Caco-2 (cell line): ENCODE results near the gene RGS6. TPM values are rescaled to one million over a fixed set of nuclear protein-coding genes. Genes with fewer than 3 reads are reported as not detected.

Source experiments
- BruUV-seq: library from RNA; stranded (reverse); fragments of 400-500 nt; replicated peaks from 2 replicates; lab custom pipeline; 2021; lab: Mats Ljungman, UMichigan
- CTCF ChIA-PET: fragments of 300-600 bp; sonication (Branson Sonifier 250); formaldehyde crosslinking; loops from one replicate; lab custom pipeline; 2022; ENCODE audit warnings: antibody characterized with exemption; lab: Charles Lee
- POLR2A ChIA-PET: fragments of 300-600 bp; sonication (Branson Sonifier 250); formaldehyde crosslinking; loops from one replicate; lab custom pipeline; 2022; ENCODE audit warnings: antibody characterized with exemption; lab: Charles Lee
- DNase-seq, 2 experiments: peaks; one replicate each; pipeline versions ENCODE4 v3.0.0 to v3.0.0-alpha.2; 2020 to 2022
- H3K27me3 ChIP-seq: replicated peaks from 2 replicates; pipeline ENCODE4 v1.6.0; 2011; ENCODE audit warnings: low read length; ENCODE audit not compliant: control insufficient read depth, insufficient read depth
- H3K36me3 ChIP-seq: 2 replicates; pipeline ENCODE4 v1.5.1; 2011; ENCODE audit warnings: low read length; ENCODE audit not compliant: control insufficient read depth, insufficient read depth
- H3K4me1 ChIP-seq: fragments of 250-450 bp; sonication (Bioruptor Pico); 2 replicates; pipeline ENCODE4 v1.5.1; 2020; ENCODE audit warnings: mild to moderate bottlenecking
- H3K4me3 ChIP-seq: 2 replicates; pipeline ENCODE4 v1.5.1; 2011; ENCODE audit warnings: low read depth, mild to moderate bottlenecking, control low read depth, low read length
- H3K9me3 ChIP-seq: fragments of 250-450 bp; sonication (Bioruptor Pico); 2 replicates; pipeline ENCODE4 v1.5.1; 2020; ENCODE audit warnings: mild to moderate bottlenecking, moderate library complexity
- H3K27ac Mint-ChIP-seq: one replicate; pipeline ENCODE4 v1.8.0; 2022; ENCODE audit warnings: mixed read lengths; ENCODE audit not compliant: unreplicated experiment
- H3K27me3 Mint-ChIP-seq: one replicate; pipeline ENCODE4 v1.8.0; 2022; ENCODE audit warnings: mixed read lengths; ENCODE audit not compliant: insufficient read depth, unreplicated experiment
- H3K36me3 Mint-ChIP-seq: one replicate; pipeline ENCODE4 v1.8.0; 2022; ENCODE audit warnings: mild to moderate bottlenecking, mixed read lengths; ENCODE audit not compliant: insufficient read depth, unreplicated experiment
- H3K4me1 Mint-ChIP-seq: one replicate; pipeline ENCODE4 v1.8.0; 2022; ENCODE audit warnings: low read depth, mixed read lengths; ENCODE audit not compliant: unreplicated experiment
- H3K4me3 Mint-ChIP-seq: one replicate; pipeline ENCODE4 v1.8.0; 2022; ENCODE audit warnings: mild to moderate bottlenecking, moderate library complexity, mixed read lengths; ENCODE audit not compliant: unreplicated experiment
- H3K9me3 Mint-ChIP-seq: one replicate; pipeline ENCODE4 v1.8.0; 2022; ENCODE audit warnings: mixed read lengths; ENCODE audit not compliant: unreplicated experiment
- CTCF ChIP-seq, 2 experiments: fragments of 200-600 bp in 1 of 2; IDR thresholded peaks; 1 replicate in 1 of 2; 2 replicates in 1 of 2; pipeline versions ENCODE4 v1.5.1 to v1.8.0; 2011 to 2022; ENCODE audit warnings: antibody characterized with exemption in 1 of 2, control low read depth in 1 of 2, inconsistent platforms in 1 of 2, low read depth in 1 of 2, low read length in 1 of 2, mild to moderate bottlenecking in 1 of 2, moderate library complexity in 1 of 2; ENCODE audit not compliant: insufficient read depth in 1 of 2, severe bottlenecking in 1 of 2, unreplicated experiment in 1 of 2
- intact Hi-C: fragments of 100-400 bp; cut with micrococcal nuclease; formaldehyde crosslinking; loops from one replicate; pipeline ENCODE4 v1.10.0; 2022; ENCODE audit not compliant: unreplicated experiment
- total RNA-seq: library from RNA; stranded (reverse); gene quantifications from 2 replicates; pipeline ENCODE4 v1.2.3, GENCODE V29; 2022

RGS6 gene
- total RNA-seq, 1 experiment from 2014 or later: not detected

DNA sequence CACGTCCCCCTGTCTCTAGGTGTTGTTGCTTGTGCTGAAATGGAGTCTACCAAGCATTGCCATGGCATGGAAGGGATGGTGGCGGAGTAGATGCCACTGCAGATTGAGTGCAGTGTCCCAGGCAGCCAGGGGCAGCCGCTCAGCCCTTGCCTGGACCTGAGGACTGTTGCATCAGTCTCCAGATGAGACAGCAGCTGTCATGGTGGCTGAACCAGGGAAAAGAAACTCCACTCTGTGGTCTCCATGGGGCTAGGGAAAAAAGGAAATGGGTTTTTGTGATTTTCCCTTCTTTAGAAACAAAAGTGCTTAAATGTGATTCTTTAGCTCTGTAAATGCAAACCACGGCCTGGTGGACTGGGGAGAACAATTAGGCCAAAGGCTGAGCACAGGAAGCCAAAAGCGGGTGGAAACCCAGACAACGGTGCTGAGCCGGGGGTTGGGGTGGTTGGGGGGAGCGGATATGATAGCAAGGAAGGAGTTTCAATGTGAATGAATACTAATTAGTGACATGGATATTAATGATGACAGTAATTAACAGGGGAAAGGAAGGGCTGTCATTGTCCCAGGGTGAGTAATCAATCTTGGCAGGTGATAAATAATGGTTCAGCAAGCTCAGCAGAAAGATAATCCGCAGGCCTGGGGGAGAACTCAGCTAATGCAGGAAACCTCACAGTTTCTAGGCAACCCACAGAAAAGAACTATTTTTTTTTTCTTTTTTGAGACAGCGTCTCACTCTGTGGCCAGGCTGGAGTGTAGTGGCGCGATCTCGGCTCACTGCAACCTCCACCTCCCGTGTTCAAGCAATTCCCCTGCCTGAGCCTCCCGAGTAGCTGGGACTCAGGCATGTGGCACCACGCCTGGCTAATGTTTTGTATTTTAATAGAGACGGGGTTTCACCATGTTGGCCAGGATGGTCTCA, 519.1 kb downstream of the RGS6 start:
- TF ChIP-seq CTCF (IDR thresholded peaks at IDR 0.05; ENCODE audit: insufficient read depth in 1 of 2, low read depth in 1 of 2, low read length in 1 of 2, severe bottlenecking in 1 of 2, unreplicated experiment in 1 of 2): no peak
- no peak overlapping the region for H3K4me3 ChIP-seq
- no peaks in the 10 kb centered on the region for H3K9me3 Mint-ChIP-seq
- CTCF ChIA-PET: no interaction called here
- intact Hi-C loops: no loop called here
- no peaks in the 10 kb centered on the region for H3K9me3 ChIP-seq
- H3K27me3 ChIP-seq: no peaks in the 10 kb centered on the region
- no peaks in the 10 kb centered on the region for H3K27me3 Mint-ChIP-seq
- no peak overlapping the region for H3K4me3 Mint-ChIP-seq
- POLR2A ChIA-PET: no interaction called here
- no peak for DNase-seq
- no TSS peak for BruUV-seq
- no peaks in the 10 kb centered on the region for H3K4me1 Mint-ChIP-seq
- no peak overlapping the region for H3K27ac Mint-ChIP-seq
- H3K36me3 ChIP-seq: no peaks in the 10 kb centered on the region
- 0 out of 2 replicates have a peak, but pooled peaks cover 8% of the 10 kb centered on the region for H3K4me1 ChIP-seq
- no peaks in the 10 kb centered on the region for H3K36me3 Mint-ChIP-seq

GRCh38 chr14:72452774-72453173, 520.5 kb downstream of the RGS6 start:
- H3K27me3 Mint-ChIP-seq: no peaks in the 10 kb centered on the region
- H3K9me3 Mint-ChIP-seq: no peaks in the 10 kb centered on the region
- intact Hi-C loops: no loop called here
- no peaks in the 10 kb centered on the region for H3K36me3 Mint-ChIP-seq
- BruUV-seq: no TSS peak
- H3K36me3 ChIP-seq: no peaks in the 10 kb centered on the region
- H3K4me1 Mint-ChIP-seq: no peaks in the 10 kb centered on the region
- TF ChIP-seq CTCF (IDR thresholded peaks at IDR 0.05; ENCODE audit: insufficient read depth in 1 of 2, low read depth in 1 of 2, low read length in 1 of 2, severe bottlenecking in 1 of 2, unreplicated experiment in 1 of 2): no peak
- H3K4me3 ChIP-seq: no peak overlapping the region
- 0 out of 2 replicates have a peak, but pooled peaks cover 8% of the 10 kb centered on the region for H3K4me1 ChIP-seq
- DNase-seq: no peak
- H3K4me3 Mint-ChIP-seq: no peak overlapping the region
- H3K9me3 ChIP-seq: no peaks in the 10 kb centered on the region
- CTCF ChIA-PET: no interaction called here
- POLR2A ChIA-PET: no interaction called here
- H3K27me3 ChIP-seq: no peaks in the 10 kb centered on the region
- H3K27ac Mint-ChIP-seq: no peak overlapping the region

GRCh38 chr14:72454388-72455160, 522.3 kb downstream of the RGS6 start:
- no peaks in the 10 kb centered on the region for H3K27me3 Mint-ChIP-seq
- no peaks in the 10 kb centered on the region for H3K4me1 Mint-ChIP-seq
- DNase-seq: peak in 1 of 2 experiments; percentile 20
- no peak for TF ChIP-seq CTCF (IDR thresholded peaks at IDR 0.05; ENCODE audit: insufficient read depth in 1 of 2, low read depth in 1 of 2, low read length in 1 of 2, severe bottlenecking in 1 of 2, unreplicated experiment in 1 of 2)
- BruUV-seq: no TSS peak
- no peaks in the 10 kb centered on the region for H3K36me3 Mint-ChIP-seq
- Histone ChIP-seq H3K36me3 (no peaks in the 10 kb centered on the region), H3K4me3 (no peak overlapping the region), H3K9me3 (no peaks in the 10 kb centered on the region), H3K4me1 (0 out of 2 replicates have a peak, but pooled peaks cover 8% of the 10 kb centered on the region), H3K27me3 (no peaks in the 10 kb centered on the region)
- intact Hi-C loops: no loop called here
- H3K4me3 Mint-ChIP-seq: no peak overlapping the region
- POLR2A ChIA-PET: no interaction called here
- H3K9me3 Mint-ChIP-seq: no peaks in the 10 kb centered on the region
- no peak overlapping the region for H3K27ac Mint-ChIP-seq
- CTCF ChIA-PET: no interaction called here
